Natural killer cell treated with Interleukin-12 subunit alpha and Interleukin-12 subunit beta and Interleukin-15 and Interleukin-18, amount 100 ng/mL, for 72 hours (primary cell): Measurements from ENCODE around the gene CSAD. TPM values are rescaled to one million over a fixed set of nuclear protein-coding genes. Genes with fewer than 3 reads are reported as not detected.
A peak's percentile ranks its signal among the peaks of the same experiment; 100 is the strongest.
"Not testable (repeated sequence)": the region's sequence is repeated elsewhere in the genome, so short reads cannot be mapped to it uniquely, and the experiment has no call there.

Experiments used
- ATAC-seq, 2 donors: fragments of 150-1000 bp; cut with Tn5 transposase in 1 of 2; sonication (Bioruptor Pico), chemical (Tn5 transposase) in 1 of 2; 2 replicates each; pipeline ENCODE4 v1.10.0; 2021
- DNase-seq: peaks from one replicate; pipeline ENCODE4 v3.0.0; 2022; ENCODE audit warnings: low spot score
- H3K27ac Mint-ChIP-seq, 2 donors: 1 replicate in 1 of 2; 2 replicates in 1 of 2; pipeline ENCODE4 v1.8.0; 2022; ENCODE audit warnings: mixed read lengths in 2 of 2, mild to moderate bottlenecking in 1 of 2, moderate library complexity in 1 of 2
- H3K27me3 Mint-ChIP-seq, 2 donors: 1 replicate in 1 of 2; 2 replicates in 1 of 2; pipeline ENCODE4 v1.8.0; 2022; ENCODE audit warnings: mixed read lengths in 2 of 2
- H3K36me3 Mint-ChIP-seq: one replicate; pipeline ENCODE4 v1.8.0; 2022; ENCODE audit warnings: mixed read lengths
- H3K4me1 Mint-ChIP-seq, 2 donors: 1 replicate in 1 of 2; 2 replicates in 1 of 2; pipeline ENCODE4 v1.8.0; 2022; ENCODE audit warnings: low read depth in 2 of 2, mixed read lengths in 2 of 2, mild to moderate bottlenecking in 1 of 2
- H3K4me3 Mint-ChIP-seq: one replicate; pipeline ENCODE4 v1.8.0; 2022; ENCODE audit warnings: mixed read lengths
- H3K9me3 Mint-ChIP-seq: 2 replicates; pipeline ENCODE4 v1.8.0; 2022; ENCODE audit warnings: mixed read lengths
- total RNA-seq, 2 donors: library from RNA; stranded (reverse); gene quantifications; one replicate each; pipeline ENCODE4 v1.2.3, GENCODE V29; 2022

Gene CSAD
- total RNA-seq, 2 donors from 2014 or later = 26.0 to 43.2 TPM

GRCh38 chr12:53190108-53190729 is 9.5 kb upstream of the CSAD start:
- Mint-ChIP-seq H3K27ac (no peak overlapping the region), H3K4me3 (no peak overlapping the region), H3K4me1 (peaks cover 9 to 15% of the 10 kb centered on the region in 2 donors), H3K9me3 (no peaks in the 10 kb centered on the region), H3K36me3 (peaks cover 6% of the 10 kb centered on the region), H3K27me3 (no peaks in the 10 kb centered on the region)
- DNase-seq = peak; percentile 51
- ATAC-seq = peak; percentile 54 to 66

GRCh38 chr12:53187145-53187899 is 6.6 kb upstream of the CSAD start:
- no peak for ATAC-seq
- H3K27me3 Mint-ChIP-seq = no peaks in the 10 kb centered on the region
- H3K4me3 Mint-ChIP-seq = no peak overlapping the region
- H3K27ac Mint-ChIP-seq = peak overlapping the region in 1 of 2 donors; percentile 59
- peaks cover 12% of the 10 kb centered on the region for H3K36me3 Mint-ChIP-seq
- no peaks in the 10 kb centered on the region for H3K9me3 Mint-ChIP-seq
- DNase-seq = no peak
- H3K4me1 Mint-ChIP-seq = peaks cover 22 to 24% of the 10 kb centered on the region in 2 donors

GRCh38 chr12:53186745-53187144 is 6.0 kb upstream of the CSAD start:
- peaks cover 17% of the 10 kb centered on the region for H3K36me3 Mint-ChIP-seq
- H3K4me3 Mint-ChIP-seq = no peak overlapping the region
- peak overlapping the region in 1 of 2 donors; percentile 59 for H3K27ac Mint-ChIP-seq
- no peak for DNase-seq
- no peaks in the 10 kb centered on the region for H3K9me3 Mint-ChIP-seq
- H3K4me1 Mint-ChIP-seq = peaks cover 27 to 28% of the 10 kb centered on the region in 2 donors
- ATAC-seq = no peak
- H3K27me3 Mint-ChIP-seq = no peaks in the 10 kb centered on the region

DNA sequence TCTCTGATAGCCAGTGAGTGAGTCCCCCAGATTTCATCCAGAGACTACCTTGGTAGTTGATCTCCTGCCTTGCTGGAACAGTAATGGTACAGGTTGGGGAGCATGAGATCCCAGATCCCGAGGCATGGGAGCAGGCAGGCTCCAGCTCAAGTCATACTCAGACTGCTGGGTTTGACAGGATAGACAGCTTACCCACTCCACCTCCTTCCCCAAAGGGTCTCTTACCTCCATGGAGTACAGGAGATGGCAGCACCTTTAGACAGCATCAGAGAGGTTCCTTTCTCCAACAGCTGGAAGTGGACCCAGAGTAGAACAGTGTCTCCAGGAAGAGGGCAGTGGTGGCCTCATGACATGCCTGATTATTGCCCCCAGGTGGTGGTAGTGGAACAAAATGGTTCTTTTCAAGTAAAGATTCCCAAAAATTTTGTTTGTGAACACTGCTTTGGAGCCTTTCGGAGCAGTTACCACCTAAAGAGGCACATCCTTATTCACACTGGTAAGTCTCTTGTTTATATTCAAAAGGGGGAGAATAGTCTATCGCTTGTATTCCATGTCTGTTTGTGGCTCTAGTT is 4.9 kb upstream of the CSAD start:
- peaks cover 29 to 34% of the 10 kb centered on the region in 2 donors for H3K4me1 Mint-ChIP-seq
- no peaks in the 10 kb centered on the region for H3K9me3 Mint-ChIP-seq
- no peaks in the 10 kb centered on the region for H3K27me3 Mint-ChIP-seq
- H3K4me3 Mint-ChIP-seq = no peak overlapping the region
- H3K27ac Mint-ChIP-seq = no peak overlapping the region
- no peak for ATAC-seq
- H3K36me3 Mint-ChIP-seq = peaks cover 23% of the 10 kb centered on the region
- no peak for DNase-seq

DNA sequence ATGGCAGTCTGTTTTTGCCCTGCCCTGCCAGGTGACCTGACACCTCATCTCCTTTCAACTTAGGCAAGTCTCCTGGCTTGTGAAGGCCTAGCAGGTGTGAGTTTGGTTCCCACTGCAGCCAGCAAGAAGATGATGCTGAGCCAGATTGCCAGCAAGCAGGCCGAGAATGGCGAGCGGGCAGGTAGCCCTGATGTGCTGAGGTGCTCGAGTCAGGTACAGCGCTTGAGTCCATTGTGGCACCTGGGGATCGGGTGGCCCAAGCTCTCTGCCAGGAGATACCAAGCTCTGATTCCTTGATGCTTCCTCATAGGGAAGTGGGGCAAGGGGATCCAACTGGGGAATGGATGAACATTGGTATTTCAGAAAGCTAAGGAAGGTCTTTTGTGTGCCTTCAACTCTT is 4.1 kb upstream of the CSAD start:
- Mint-ChIP-seq H3K9me3 (no peaks in the 10 kb centered on the region), H3K4me1 (peaks cover 32 to 39% of the 10 kb centered on the region in 2 donors), H3K27me3 (no peaks in the 10 kb centered on the region), H3K4me3 (no peak overlapping the region), H3K27ac (peak overlapping the region in 1 of 2 donors; percentile 44), H3K36me3 (peaks cover 23% of the 10 kb centered on the region)
- ATAC-seq = no peak
- no peak for DNase-seq

GRCh38 chr12:53182903-53183302 is 2.2 kb upstream of the CSAD start:
- no peaks in the 10 kb centered on the region for H3K9me3 Mint-ChIP-seq
- ATAC-seq (no peak), DNase-seq (no peak)
- no peak overlapping the region for H3K27ac Mint-ChIP-seq
- H3K4me1 Mint-ChIP-seq = peaks cover 40 to 48% of the 10 kb centered on the region in 2 donors
- peak overlapping the region; percentile 96 for H3K4me3 Mint-ChIP-seq
- no peaks in the 10 kb centered on the region for H3K27me3 Mint-ChIP-seq
- peaks cover 23% of the 10 kb centered on the region for H3K36me3 Mint-ChIP-seq

DNA sequence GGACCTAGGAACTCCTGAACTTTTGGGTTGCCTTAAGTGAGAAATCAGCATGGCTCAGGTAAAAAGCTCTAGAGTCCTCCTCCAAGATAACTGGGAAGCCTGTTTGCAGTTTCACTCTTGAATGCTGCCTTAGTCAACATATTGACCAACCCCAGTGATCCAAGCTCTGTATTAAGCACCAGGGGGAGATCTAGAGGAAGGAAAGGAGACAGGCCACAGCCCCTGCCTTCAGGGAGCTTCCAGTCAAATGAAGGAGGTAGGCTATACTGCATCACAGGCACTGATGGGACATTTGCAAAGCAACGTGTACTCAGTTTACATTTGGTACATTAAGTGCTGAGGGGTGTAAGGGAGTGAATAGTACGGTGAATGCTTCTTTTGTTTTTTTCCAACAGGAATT is 1.2 kb upstream of the CSAD start:
- no peaks in the 10 kb centered on the region for H3K27me3 Mint-ChIP-seq
- peaks cover 40 to 43% of the 10 kb centered on the region in 2 donors for H3K4me1 Mint-ChIP-seq
- no peaks in the 10 kb centered on the region for H3K9me3 Mint-ChIP-seq
- peaks cover 23% of the 10 kb centered on the region for H3K36me3 Mint-ChIP-seq
- ATAC-seq (no peak), DNase-seq (no peak)
- H3K27ac Mint-ChIP-seq = peak overlapping the region; percentile 88 to 90
- peak overlapping the region; percentile 96 for H3K4me3 Mint-ChIP-seq

DNA sequence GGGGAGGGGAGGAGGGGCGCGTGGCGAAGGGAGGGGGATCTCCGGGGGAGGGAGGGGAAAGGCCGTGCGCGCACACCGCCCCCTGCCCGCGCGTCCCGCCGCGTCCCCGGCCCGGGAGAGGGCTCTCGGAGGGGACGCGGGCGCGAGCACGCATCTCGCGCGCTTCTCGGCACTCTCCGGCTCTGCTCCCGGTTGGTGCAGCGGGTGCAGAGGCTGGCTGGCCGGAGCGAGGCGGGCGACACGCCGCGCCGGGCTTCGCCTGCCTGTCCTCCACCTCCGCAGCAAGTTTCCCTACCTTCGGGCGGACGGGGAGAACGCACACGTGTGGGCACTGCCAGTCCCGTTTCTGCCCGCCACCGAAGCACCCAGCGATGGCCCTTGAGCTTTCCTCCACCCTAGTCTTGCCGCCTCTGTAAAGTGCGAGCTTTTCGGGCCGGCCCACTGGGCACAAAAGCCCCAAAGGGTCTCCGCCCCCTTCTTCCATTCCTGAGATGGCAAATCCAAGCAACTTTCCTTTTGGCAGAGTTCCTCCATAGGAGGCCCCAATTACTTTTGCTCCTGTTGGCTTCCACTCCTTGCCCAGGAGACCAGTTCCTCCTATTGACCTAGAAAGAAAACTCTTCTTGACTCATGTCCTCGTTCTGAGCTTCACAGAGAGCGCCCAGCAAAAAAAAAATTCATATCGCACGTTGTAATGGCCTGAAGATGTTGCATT is 363 bp upstream of the CSAD start:
- H3K4me3 Mint-ChIP-seq = peak overlapping the region; percentile 96
- DNase-seq = peak; percentile 81
- H3K27me3 Mint-ChIP-seq = no peaks in the 10 kb centered on the region
- peak; percentile 68 to 74 for ATAC-seq
- H3K9me3 Mint-ChIP-seq = no peaks in the 10 kb centered on the region
- H3K36me3 Mint-ChIP-seq = peaks cover 22% of the 10 kb centered on the region
- H3K27ac Mint-ChIP-seq = peak overlapping the region; percentile 90 to 97
- peaks cover 40 to 43% of the 10 kb centered on the region in 2 donors for H3K4me1 Mint-ChIP-seq

DNA sequence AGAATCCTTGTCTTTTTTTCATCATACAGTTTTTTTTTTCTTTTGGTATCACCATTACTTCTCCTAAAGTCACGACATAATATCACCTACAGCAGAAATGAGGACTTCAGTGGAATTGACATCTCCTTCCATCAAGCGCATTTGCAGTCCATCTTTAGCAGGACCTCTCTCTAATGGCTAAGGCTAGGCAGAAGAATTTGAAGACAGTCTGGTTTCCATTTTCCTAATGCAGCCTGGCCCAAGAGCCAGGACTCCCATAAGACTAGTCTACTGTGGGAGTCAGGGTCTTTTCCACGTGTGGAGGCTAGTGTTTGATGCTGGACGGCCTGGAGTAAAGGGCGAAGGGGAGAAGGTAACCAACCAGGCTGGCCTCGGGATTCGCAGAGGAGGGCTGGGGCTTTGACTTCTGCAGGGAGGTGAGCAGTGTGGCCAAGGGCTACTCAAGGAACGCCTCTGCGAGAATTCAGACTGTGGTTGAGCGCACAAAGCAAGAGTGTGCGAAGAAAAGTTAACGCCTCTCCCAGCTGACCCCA is 972 bp downstream of the CSAD start:
- H3K36me3 Mint-ChIP-seq = peaks cover 17% of the 10 kb centered on the region
- no peaks in the 10 kb centered on the region for H3K27me3 Mint-ChIP-seq
- H3K4me1 Mint-ChIP-seq = peaks cover 49 to 52% of the 10 kb centered on the region in 2 donors
- peak overlapping the region; percentile 92 for H3K4me3 Mint-ChIP-seq
- H3K27ac Mint-ChIP-seq = peak overlapping the region; percentile 90 to 97
- no peaks in the 10 kb centered on the region for H3K9me3 Mint-ChIP-seq
- ATAC-seq (peak; percentile 38 to 45), DNase-seq (peak; percentile 68)

GRCh38 chr12:53178803-53179202 is 1.9 kb downstream of the CSAD start:
- peaks cover 44 to 48% of the 10 kb centered on the region in 2 donors for H3K4me1 Mint-ChIP-seq
- not testable (repeated sequence) for H3K9me3 Mint-ChIP-seq, H3K27me3 Mint-ChIP-seq, DNase-seq, ATAC-seq
- peak overlapping the region; percentile 90 to 97 for H3K27ac Mint-ChIP-seq
- H3K4me3 Mint-ChIP-seq = peak overlapping the region; percentile 92
- peaks cover 17% of the 10 kb centered on the region for H3K36me3 Mint-ChIP-seq

- H3K9me3 Mint-ChIP-seq, ATAC-seq, H3K27ac Mint-ChIP-seq, DNase-seq, H3K27me3 Mint-ChIP-seq: not testable (repeated sequence)
- peak overlapping the region; percentile 8 for H3K4me3 Mint-ChIP-seq
- H3K36me3 Mint-ChIP-seq = peaks cover 13% of the 10 kb centered on the region
- peaks cover 37% of the 10 kb centered on the region in 2 donors for H3K4me1 Mint-ChIP-seq
Measured at GRCh38 chr12:53177447-53177846, 3.3 kb downstream of the CSAD start.

DNA sequence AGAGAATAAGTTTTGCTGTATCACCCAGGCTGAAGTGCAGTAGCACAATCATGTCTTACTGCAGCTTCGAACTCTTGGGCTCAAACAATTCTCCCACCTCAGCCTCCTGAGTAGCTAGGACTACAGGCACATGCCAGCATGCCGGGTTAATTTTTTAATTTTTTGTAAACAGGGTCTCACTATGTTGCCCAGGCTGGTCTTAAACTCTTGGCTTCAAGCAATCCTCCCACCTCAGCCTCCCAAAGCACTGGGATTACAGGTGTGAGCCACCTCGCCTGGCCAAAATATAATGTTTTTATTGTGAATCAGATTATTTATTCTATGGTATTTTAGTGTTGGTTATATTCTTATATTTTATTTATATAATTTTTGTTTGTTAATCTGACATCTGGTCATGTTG is 4.0 kb downstream of the CSAD start:
- Mint-ChIP-seq H3K36me3 (peaks cover 6% of the 10 kb centered on the region), H3K27ac (no peak overlapping the region), H3K4me3 (no peak overlapping the region), H3K27me3 (no peaks in the 10 kb centered on the region), H3K9me3 (no peaks in the 10 kb centered on the region), H3K4me1 (peaks cover 30% of the 10 kb centered on the region in 2 donors)
- DNase-seq (no peak), ATAC-seq (no peak)

DNA sequence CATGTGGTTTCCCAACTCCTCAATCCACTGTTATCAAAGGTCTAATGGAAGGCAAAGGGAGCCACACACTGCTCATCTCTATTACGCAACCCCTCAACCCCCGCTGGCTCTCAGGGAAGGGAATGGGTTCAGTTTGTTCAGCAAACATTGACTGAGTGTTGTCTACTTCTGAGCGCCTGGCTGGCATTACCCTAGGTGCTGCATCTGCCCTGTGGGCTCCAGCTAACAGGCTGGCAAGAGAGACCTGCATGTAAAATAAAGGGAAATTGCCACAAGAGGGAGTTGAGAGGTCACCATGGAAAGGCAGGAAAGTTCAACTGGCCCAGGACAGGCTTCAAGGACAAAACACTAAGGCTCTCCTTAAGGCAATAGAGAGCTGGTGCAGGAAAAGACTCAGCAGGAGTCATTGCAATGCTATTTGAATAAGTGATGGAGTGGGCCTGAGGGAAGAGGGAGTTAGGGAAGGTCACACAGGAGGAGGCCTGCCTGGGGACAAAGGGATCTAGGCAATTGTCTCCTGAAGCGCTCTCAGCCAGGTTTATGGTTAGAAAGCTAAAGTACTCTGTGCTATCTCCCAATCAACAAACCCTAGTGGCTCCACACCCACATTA is 5.7 kb downstream of the CSAD start:
- no peak for ATAC-seq
- H3K4me1 Mint-ChIP-seq = peaks cover 20 to 21% of the 10 kb centered on the region in 2 donors
- H3K9me3 Mint-ChIP-seq = no peaks in the 10 kb centered on the region
- H3K27me3 Mint-ChIP-seq = no peaks in the 10 kb centered on the region
- H3K4me3 Mint-ChIP-seq = no peak overlapping the region
- H3K36me3 Mint-ChIP-seq = no peaks in the 10 kb centered on the region
- DNase-seq = no peak
- H3K27ac Mint-ChIP-seq = no peak overlapping the region
